Testis (tissue), 3 donors: Measurements from ENCODE around the gene LMAN1. TPM values are rescaled to one million over a fixed set of nuclear protein-coding genes. Genes with fewer than 3 reads are reported as not detected.

Experiments used
- DNase-seq: peaks from one replicate; pipeline ENCODE4 v3.0.0-alpha.2; 2019
- H3K27ac ChIP-seq, 2 donors: fragments of 200-600 bp; sonication (generic); one replicate each; pipeline ENCODE4 v1.5.1; 2019
- H3K27me3 ChIP-seq: fragments of 200-600 bp; sonication (generic); one replicate; pipeline ENCODE4 v1.5.1; 2019
- H3K36me3 ChIP-seq: fragments of 200-600 bp; sonication (generic); one replicate; pipeline ENCODE4 v1.5.1; 2017; ENCODE audit warnings: low read depth; ENCODE audit errors: missing control alignments
- H3K4me1 ChIP-seq: fragments of 200-600 bp; sonication (generic); one replicate; pipeline ENCODE4 v1.5.1; 2019
- H3K4me3 ChIP-seq, 2 donors: fragments of 200-600 bp; sonication (generic); one replicate each; pipeline ENCODE4 v1.5.1; 2017 to 2019
- H3K9me3 ChIP-seq: fragments of 200-600 bp; sonication (generic); one replicate; pipeline ENCODE4 v1.5.1; 2017
- CTCF ChIP-seq, 3 experiments: fragments of 450-650 bp in 2 of 3; fragments of 200-600 bp in 1 of 3; sonication (generic) in 1 of 3; IDR thresholded peaks; one replicate each; pipeline ENCODE4 v1.5.1; 2016 to 2019; ENCODE audit warnings: antibody characterized with exemption in 3 of 3, mild to moderate bottlenecking in 2 of 3, moderate library complexity in 1 of 3
- POLR2A ChIP-seq: fragments of 450-650 bp; IDR thresholded peaks from one replicate; pipeline ENCODE4 v1.6.1; 2017; ENCODE audit warnings: antibody characterized with exemption, mild to moderate bottlenecking, moderate library complexity
- WGBS, 2 donors: methylation state at CpG; one replicate each; pipeline ENCODE4 v1.1.5; 2018; 5-methylcytosine and 5-hydroxymethylcytosine counted together
- intact Hi-C: fragments of 100-400 bp; cut with DNase I; formaldehyde crosslinking; loops from one replicate; pipeline ENCODE4 v1.15.1; 2023; ENCODE audit warnings: low total_unique reads
- polyA plus RNA-seq: library from polyadenylated mRNA; stranded (reverse); fragments of 350-450 nt; fragmentation: Illumina TruSeq; extraction: RNeasy Lipid Tissue Mini Kit (QIAGEN cat#74804); gene quantifications from one replicate; pipeline ENCODE4 v1.2.3, GENCODE V29; 2014; ENCODE audit warnings: low read depth, low replicate concordance; ENCODE audit not compliant: insufficient read depth
- total RNA-seq, 2 donors: library from RNA; depleted of rRNA; stranded (reverse); fragments of >200 nt; gene quantifications; one replicate each; pipeline ENCODE4 v1.2.3, GENCODE V29; 2016

The LMAN1 gene
- total and polyA plus RNA-seq, 3 donors from 2014 or later = 35.3 to 98.9 (median 72.9) TPM

DNA sequence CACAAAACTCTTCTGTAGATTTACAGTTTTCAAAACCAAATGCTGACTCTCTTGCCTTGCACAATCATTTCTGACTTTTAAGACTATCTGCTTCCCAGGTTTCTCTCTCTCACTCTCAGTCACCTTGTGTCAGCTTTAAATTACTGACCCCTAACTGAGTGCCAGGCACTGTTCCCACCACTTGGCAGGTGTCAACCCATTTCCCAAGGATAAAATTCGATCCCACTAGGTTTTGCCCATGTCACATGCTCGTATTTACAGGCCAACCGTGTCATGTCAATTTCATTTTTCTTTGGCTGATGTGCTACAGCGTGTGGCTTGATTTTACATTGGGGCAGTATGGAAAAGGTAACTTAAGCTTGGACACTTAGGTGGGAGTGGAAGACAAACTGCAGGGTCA is 26.1 kb upstream of the LMAN1 start:
- H3K27me3 ChIP-seq = no peaks in the 10 kb centered on the region
- intact Hi-C loops = no loop called here
- WGBS, 2 donors = 85 to 89% methylated on average over 4 of the region's 4 CpGs

DNA sequence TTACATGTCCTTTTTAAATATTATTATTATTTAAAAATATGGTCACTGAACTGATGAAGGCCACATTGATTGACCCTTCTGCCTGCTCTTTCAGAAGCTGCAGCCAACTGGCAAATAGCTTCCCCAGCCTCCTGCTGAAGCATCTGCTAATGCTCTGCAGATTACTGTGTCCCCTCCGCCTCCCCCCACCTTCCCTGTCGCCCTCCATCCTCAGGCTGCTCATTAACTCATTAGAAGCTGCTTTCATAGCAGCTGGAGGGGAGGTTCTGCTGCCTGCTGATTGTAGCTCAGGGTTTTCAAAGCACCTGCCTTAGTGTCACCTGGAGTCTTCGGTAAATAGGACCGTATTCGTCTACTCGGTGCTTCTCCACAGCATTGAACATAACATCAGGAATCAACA is 24.8 kb upstream of the LMAN1 start:
- no peaks in the 10 kb centered on the region for H3K9me3 ChIP-seq
- intact Hi-C loops = no loop called here
- WGBS, 2 donors = 79 to 82% methylated on average over 6 of the region's 6 CpGs
- no peaks in the 10 kb centered on the region for H3K4me1 ChIP-seq
- TF ChIP-seq CTCF (IDR thresholded peaks at IDR 0.05) (no peak), POLR2A (no peak)
- H3K27me3 ChIP-seq = no peaks in the 10 kb centered on the region
- H3K4me3 ChIP-seq = no peak overlapping the region
- H3K27ac ChIP-seq = no peak overlapping the region
- no peaks in the 10 kb centered on the region for H3K36me3 ChIP-seq
- no peak for DNase-seq

More for the DNA sequence above, 26.1 kb upstream of the LMAN1 start:
- Histone ChIP-seq H3K4me3 (no peak overlapping the region), H3K9me3 (no peaks in the 10 kb centered on the region), H3K4me1 (no peaks in the 10 kb centered on the region), H3K27ac (no peak overlapping the region), H3K36me3 (no peaks in the 10 kb centered on the region)
- no peak for TF ChIP-seq CTCF (IDR thresholded peaks at IDR 0.05)
- no peak for TF ChIP-seq POLR2A
- DNase-seq = no peak

GRCh38 chr18:59382383-59382782 is 23.3 kb upstream of the LMAN1 start:
- H3K4me1 ChIP-seq = no peaks in the 10 kb centered on the region
- TF ChIP-seq CTCF (IDR thresholded peaks at IDR 0.05) (no peak), POLR2A (no peak)
- intact Hi-C loops = no loop called here
- no peaks in the 10 kb centered on the region for H3K36me3 ChIP-seq
- no peak for DNase-seq
- 83 to 94% methylated on average over 7 of the region's 7 CpGs for WGBS, 2 donors
- no peaks in the 10 kb centered on the region for H3K27me3 ChIP-seq
- no peak overlapping the region for H3K27ac ChIP-seq
- no peaks in the 10 kb centered on the region for H3K9me3 ChIP-seq
- H3K4me3 ChIP-seq = no peak overlapping the region

- H3K9me3 ChIP-seq = no peaks in the 10 kb centered on the region
- intact Hi-C loops = no loop called here
- H3K36me3 ChIP-seq = no peaks in the 10 kb centered on the region
- no peaks in the 10 kb centered on the region for H3K27me3 ChIP-seq
- no peak overlapping the region for H3K4me3 ChIP-seq
- H3K27ac ChIP-seq = no peak overlapping the region
- no peak for TF ChIP-seq CTCF (IDR thresholded peaks at IDR 0.05)
- no peak for TF ChIP-seq POLR2A
- 86 to 87% methylated on average over 6 of the region's 6 CpGs for WGBS, 2 donors
- DNase-seq = no peak
- no peaks in the 10 kb centered on the region for H3K4me1 ChIP-seq
These were observed 22.9 kb upstream of the LMAN1 start for GRCh38 chr18:59381949-59382348.

DNA sequence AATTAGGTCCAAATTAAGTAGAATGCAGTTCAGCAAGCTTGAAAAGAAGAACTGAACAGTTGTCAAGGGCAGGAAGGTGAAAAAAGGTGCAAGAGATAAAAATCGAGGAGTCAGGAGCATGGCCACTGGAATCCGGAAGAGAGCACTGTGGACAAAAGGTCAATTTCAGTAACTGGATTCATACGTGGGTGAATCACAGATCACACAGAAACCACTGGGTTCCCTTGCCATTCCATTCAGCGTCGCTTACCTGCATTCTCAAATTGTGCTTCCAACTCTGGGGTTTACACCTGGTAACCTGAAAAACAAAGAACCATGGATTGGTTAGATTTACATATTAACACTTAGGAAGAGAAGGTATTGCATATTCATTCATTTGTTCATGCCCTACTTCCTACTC is 21.6 kb upstream of the LMAN1 start:
- H3K4me3 ChIP-seq = no peak overlapping the region
- H3K4me1 ChIP-seq = no peaks in the 10 kb centered on the region
- TF ChIP-seq CTCF (IDR thresholded peaks at IDR 0.05) = no peak
- TF ChIP-seq POLR2A = no peak
- no peaks in the 10 kb centered on the region for H3K9me3 ChIP-seq
- intact Hi-C loops = no loop called here
- 78 to 85% methylated on average over 5 of the region's 5 CpGs for whole genome bisulfite sequencing, 2 donors
- no peak for DNase-seq
- H3K36me3 ChIP-seq = no peaks in the 10 kb centered on the region
- H3K27ac ChIP-seq = no peak overlapping the region
- no peaks in the 10 kb centered on the region for H3K27me3 ChIP-seq
